HepG2 (cell line): Measurements from ENCODE around the gene TOP2A. TPM values are rescaled to one million over a fixed set of nuclear protein-coding genes. Genes with fewer than 3 reads are reported as not detected.
A peak's percentile ranks its signal among the peaks of the same experiment; 100 is the strongest.

Source experiments
- HDAC2 ChIP-seq: sonication (generic); formaldehyde crosslinking; IDR thresholded peaks from 2 replicates; pipeline ENCODE4 v1.4.0; 2020; ENCODE audit warnings: missing genetic modification reagents
- KAT8 ChIP-seq: IDR thresholded peaks from 2 replicates; pipeline ENCODE4 v1.6.1; 2016; ENCODE audit warnings: missing genetic modification reagents, missing compliant biosample characterization
- MYNN ChIP-seq: sonication (generic); formaldehyde crosslinking; IDR thresholded peaks from 2 replicates; pipeline ENCODE4 v1.4.0; 2020; ENCODE audit warnings: mild to moderate bottlenecking, low read depth, missing genetic modification reagents
- NCOR1 ChIP-seq: fragments of 200-600 bp; sonication (generic); IDR thresholded peaks from 2 replicates; pipeline ENCODE4 v1.7.0; 2017; ENCODE audit warnings: antibody characterized with exemption, low read length, borderline replicate concordance
- ZNF101 ChIP-seq: sonication (generic); formaldehyde crosslinking; IDR thresholded peaks from 2 replicates; pipeline ENCODE4 v1.4.0; 2020; ENCODE audit warnings: mild to moderate bottlenecking, low read depth, missing genetic modification reagents, borderline replicate concordance
- ZNF605 ChIP-seq: sonication (generic); formaldehyde crosslinking; IDR thresholded peaks from 2 replicates; pipeline ENCODE4 v1.8.0; 2022; ENCODE audit warnings: mild to moderate bottlenecking, missing genetic modification reagents
- ZNF713 ChIP-seq: sonication (generic); formaldehyde crosslinking; IDR thresholded peaks from 2 replicates; pipeline ENCODE4 v1.4.0; 2020; ENCODE audit warnings: mild to moderate bottlenecking, missing genetic modification reagents
- ZNF850 ChIP-seq: sonication (generic); formaldehyde crosslinking; conservative IDR thresholded peaks from 2 replicates; pipeline ENCODE4 v1.9.0; 2021; ENCODE audit warnings: mild to moderate bottlenecking, missing genetic modification reagents
- polyA plus RNA-seq, 8 experiments: library from polyadenylated mRNA; depleted of rRNA in 3 of 8; stranded (reverse) in 7 of 8; unstranded in 1 of 8; fragments of >200 nt; fragmentation: Illumina TruSeq in 4 of 8; extraction: Trizol in 4 of 8; gene quantifications; 2 replicates each; pipeline versions ENCODE4 v1.2.1 to v1.2.3, GENCODE V29; 2011 to 2016; ENCODE audit warnings: low read depth in 4 of 8, missing spikeins in 1 of 8, mixed read lengths in 1 of 8; ENCODE audit not compliant: insufficient read depth in 1 of 8
- total RNA-seq, 5 experiments: library from RNA; depleted of rRNA; stranded (reverse); fragments of >200 nt; fragmentation: Illumina TruSeq; extraction: Trizol; gene quantifications; 2 replicates each; pipeline ENCODE4 v1.2.3, GENCODE V29; 2016; ENCODE audit warnings: low read depth in 1 of 5
- TF ChIP-seq, protein P1 (sequence below): sonication (generic); formaldehyde crosslinking; IDR thresholded peaks from 2 replicates; pipeline ENCODE4 v1.4.0; 2020; ENCODE audit warnings: missing genetic modification reagents
- TF ChIP-seq, protein P2 (sequence below): sonication (generic); formaldehyde crosslinking; IDR thresholded peaks from 2 replicates; pipeline ENCODE4 v1.4.0; 2020; ENCODE audit warnings: missing genetic modification reagents
- TF ChIP-seq, protein P3 (sequence below), 2 experiments: fragments of 450-650 bp in 1 of 2; sonication (generic) in 1 of 2; formaldehyde crosslinking in 1 of 2; IDR thresholded peaks; 2 replicates each; pipeline versions ENCODE4 v1.6.1 to v1.8.0; 2016 to 2022; ENCODE audit warnings: antibody characterized with exemption in 1 of 2, mild to moderate bottlenecking in 1 of 2, missing genetic modification reagents in 1 of 2
- TF ChIP-seq, protein P4 (sequence below): sonication (generic); formaldehyde crosslinking; IDR thresholded peaks from 2 replicates; pipeline ENCODE4 v1.5.0; 2020; ENCODE audit warnings: mild to moderate bottlenecking, missing genetic modification reagents

TOP2A gene
- total and polyA plus RNA-seq, 2 of the 13 experiments (the other 11 are each of a cell fraction or from before 2014, with no cell fraction given): 108 to 327 TPM

DNA sequence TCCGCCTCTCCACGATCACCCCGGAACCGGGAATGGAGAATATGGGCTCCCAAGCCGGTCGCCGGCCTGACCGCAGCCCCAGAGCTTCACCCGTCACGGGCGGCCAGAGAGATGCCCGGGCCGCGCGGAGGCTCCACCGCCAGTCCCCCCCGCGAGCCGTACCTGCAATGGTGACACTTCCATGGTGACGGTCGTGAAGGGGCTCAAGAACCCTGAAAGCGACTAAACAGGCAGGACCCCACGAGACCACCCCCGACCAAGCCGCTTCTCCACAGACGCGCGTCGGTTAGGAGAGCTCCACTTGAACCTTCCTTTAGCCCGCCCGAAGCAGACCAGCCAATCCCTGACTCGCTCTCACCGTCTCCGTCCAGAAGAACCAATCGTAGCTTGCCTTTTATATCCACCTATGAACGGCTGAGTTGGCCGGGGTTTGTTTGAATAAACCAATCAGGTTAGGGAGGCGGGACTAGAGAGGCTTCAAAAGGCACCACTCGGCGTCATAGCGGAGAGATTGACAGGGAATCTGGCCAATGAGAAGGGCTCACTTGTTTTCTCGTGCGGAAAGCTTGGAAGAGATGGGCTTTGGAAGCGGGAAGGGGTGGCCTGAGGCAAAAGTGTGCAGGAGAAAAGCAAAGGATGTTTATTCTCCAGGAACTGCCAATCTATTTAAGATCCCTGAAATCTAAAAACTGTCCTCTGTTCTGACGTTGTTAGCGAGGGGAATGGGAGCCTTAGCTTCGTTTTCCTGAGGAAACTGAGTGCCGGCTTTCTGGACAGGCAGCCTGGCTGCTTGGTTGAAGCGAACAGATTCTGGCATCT, at the start of gene TOP2A (continued):
- TF ChIP-seq, protein P1, sequence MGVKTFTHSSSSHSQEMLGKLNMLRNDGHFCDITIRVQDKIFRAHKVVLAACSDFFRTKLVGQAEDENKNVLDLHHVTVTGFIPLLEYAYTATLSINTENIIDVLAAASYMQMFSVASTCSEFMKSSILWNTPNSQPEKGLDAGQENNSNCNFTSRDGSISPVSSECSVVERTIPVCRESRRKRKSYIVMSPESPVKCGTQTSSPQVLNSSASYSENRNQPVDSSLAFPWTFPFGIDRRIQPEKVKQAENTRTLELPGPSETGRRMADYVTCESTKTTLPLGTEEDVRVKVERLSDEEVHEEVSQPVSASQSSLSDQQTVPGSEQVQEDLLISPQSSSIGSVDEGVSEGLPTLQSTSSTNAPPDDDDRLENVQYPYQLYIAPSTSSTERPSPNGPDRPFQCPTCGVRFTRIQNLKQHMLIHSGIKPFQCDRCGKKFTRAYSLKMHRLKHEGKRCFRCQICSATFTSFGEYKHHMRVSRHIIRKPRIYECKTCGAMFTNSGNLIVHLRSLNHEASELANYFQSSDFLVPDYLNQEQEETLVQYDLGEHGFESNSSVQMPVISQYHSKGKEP (CRISPR knock-in tag): no peak
- TF ChIP-seq NCOR1: no peak
- no peak; the same call in 1 of the 2 replicates for TF ChIP-seq HDAC2
- TF ChIP-seq, protein P2, sequence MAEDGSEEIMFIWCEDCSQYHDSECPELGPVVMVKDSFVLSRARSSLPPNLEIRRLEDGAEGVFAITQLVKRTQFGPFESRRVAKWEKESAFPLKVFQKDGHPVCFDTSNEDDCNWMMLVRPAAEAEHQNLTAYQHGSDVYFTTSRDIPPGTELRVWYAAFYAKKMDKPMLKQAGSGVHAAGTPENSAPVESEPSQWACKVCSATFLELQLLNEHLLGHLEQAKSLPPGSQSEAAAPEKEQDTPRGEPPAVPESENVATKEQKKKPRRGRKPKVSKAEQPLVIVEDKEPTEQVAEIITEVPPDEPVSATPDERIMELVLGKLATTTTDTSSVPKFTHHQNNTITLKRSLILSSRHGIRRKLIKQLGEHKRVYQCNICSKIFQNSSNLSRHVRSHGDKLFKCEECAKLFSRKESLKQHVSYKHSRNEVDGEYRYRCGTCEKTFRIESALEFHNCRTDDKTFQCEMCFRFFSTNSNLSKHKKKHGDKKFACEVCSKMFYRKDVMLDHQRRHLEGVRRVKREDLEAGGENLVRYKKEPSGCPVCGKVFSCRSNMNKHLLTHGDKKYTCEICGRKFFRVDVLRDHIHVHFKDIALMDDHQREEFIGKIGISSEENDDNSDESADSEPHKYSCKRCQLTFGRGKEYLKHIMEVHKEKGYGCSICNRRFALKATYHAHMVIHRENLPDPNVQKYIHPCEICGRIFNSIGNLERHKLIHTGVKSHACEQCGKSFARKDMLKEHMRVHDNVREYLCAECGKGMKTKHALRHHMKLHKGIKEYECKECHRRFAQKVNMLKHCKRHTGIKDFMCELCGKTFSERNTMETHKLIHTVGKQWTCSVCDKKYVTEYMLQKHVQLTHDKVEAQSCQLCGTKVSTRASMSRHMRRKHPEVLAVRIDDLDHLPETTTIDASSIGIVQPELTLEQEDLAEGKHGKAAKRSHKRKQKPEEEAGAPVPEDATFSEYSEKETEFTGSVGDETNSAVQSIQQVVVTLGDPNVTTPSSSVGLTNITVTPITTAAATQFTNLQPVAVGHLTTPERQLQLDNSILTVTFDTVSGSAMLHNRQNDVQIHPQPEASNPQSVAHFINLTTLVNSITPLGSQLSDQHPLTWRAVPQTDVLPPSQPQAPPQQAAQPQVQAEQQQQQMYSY (CRISPR knock-in tag): peak; percentile 94
- peak; percentile 61 for TF ChIP-seq ZNF605 (CRISPR knock-in tag)
- peak; percentile 14; the same call in 1 of the 2 replicates for TF ChIP-seq KAT8 (CRISPR knock-in tag)
- TF ChIP-seq ZNF850: no peak
- TF ChIP-seq ZNF713 (CRISPR knock-in tag): no peak
- TF ChIP-seq, protein P3, sequence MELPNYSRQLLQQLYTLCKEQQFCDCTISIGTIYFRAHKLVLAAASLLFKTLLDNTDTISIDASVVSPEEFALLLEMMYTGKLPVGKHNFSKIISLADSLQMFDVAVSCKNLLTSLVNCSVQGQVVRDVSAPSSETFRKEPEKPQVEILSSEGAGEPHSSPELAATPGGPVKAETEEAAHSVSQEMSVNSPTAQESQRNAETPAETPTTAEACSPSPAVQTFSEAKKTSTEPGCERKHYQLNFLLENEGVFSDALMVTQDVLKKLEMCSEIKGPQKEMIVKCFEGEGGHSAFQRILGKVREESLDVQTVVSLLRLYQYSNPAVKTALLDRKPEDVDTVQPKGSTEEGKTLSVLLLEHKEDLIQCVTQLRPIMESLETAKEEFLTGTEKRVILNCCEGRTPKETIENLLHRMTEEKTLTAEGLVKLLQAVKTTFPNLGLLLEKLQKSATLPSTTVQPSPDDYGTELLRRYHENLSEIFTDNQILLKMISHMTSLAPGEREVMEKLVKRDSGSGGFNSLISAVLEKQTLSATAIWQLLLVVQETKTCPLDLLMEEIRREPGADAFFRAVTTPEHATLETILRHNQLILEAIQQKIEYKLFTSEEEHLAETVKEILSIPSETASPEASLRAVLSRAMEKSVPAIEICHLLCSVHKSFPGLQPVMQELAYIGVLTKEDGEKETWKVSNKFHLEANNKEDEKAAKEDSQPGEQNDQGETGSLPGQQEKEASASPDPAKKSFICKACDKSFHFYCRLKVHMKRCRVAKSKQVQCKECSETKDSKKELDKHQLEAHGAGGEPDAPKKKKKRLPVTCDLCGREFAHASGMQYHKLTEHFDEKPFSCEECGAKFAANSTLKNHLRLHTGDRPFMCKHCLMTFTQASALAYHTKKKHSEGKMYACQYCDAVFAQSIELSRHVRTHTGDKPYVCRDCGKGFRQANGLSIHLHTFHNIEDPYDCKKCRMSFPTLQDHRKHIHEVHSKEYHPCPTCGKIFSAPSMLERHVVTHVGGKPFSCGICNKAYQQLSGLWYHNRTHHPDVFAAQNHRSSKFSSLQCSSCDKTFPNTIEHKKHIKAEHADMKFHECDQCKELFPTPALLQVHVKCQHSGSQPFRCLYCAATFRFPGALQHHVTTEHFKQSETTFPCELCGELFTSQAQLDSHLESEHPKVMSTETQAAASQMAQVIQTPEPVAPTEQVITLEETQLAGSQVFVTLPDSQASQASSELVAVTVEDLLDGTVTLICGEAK (IDR thresholded peaks at IDR 0.05): no peak
- TF ChIP-seq, protein P3 (CRISPR knock-in tag; IDR thresholded peaks at IDR 0.05): peak; percentile 71
- TF ChIP-seq, protein P4, sequence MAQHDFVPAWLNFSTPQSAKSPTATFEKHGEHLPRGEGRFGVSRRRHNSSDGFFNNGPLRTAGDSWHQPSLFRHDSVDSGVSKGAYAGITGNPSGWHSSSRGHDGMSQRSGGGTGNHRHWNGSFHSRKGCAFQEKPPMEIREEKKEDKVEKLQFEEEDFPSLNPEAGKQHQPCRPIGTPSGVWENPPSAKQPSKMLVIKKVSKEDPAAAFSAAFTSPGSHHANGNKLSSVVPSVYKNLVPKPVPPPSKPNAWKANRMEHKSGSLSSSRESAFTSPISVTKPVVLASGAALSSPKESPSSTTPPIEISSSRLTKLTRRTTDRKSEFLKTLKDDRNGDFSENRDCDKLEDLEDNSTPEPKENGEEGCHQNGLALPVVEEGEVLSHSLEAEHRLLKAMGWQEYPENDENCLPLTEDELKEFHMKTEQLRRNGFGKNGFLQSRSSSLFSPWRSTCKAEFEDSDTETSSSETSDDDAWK (CRISPR knock-in tag): no peak
- no peak for TF ChIP-seq ZNF101 (CRISPR knock-in tag)
- no peak for TF ChIP-seq MYNN (CRISPR knock-in tag)
